Peyer's patch (tissue), 4 donors: ENCODE measurements around the gene HMG20B. TPM values are rescaled to one million over a fixed set of nuclear protein-coding genes. Genes with fewer than 3 reads are reported as not detected.
A peak's percentile ranks its signal among the peaks of the same experiment; 100 is the strongest.

Experiments
- DNase-seq, 3 donors: peaks; one replicate each; pipeline ENCODE4 v3.0.0-alpha.2; 2017 to 2019
- H3K27ac ChIP-seq, 4 donors: fragments of 200-600 bp; sonication (generic); one replicate each; pipeline ENCODE4 v1.5.1; 2016 to 2019
- H3K27me3 ChIP-seq, 2 donors: fragments of 200-600 bp; sonication (generic); one replicate each; pipeline ENCODE4 v1.5.1; 2019
- H3K36me3 ChIP-seq, 3 donors: fragments of 200-600 bp; sonication (generic); one replicate each; pipeline ENCODE4 v1.5.1; 2016 to 2019
- H3K4me1 ChIP-seq, 4 donors: fragments of 200-600 bp; sonication (generic); one replicate each; pipeline ENCODE4 v1.5.1; 2016 to 2019
- H3K4me3 ChIP-seq, 4 donors: fragments of 200-600 bp; sonication (generic); 1 replicate in 3 of 4; 2 replicates in 1 of 4; pipeline ENCODE4 v1.5.1; 2016 to 2019; ENCODE audit warnings: mild to moderate bottlenecking in 1 of 4
- H3K9me3 ChIP-seq, 4 donors: fragments of 200-600 bp; sonication (generic); one replicate each; pipeline ENCODE4 v1.5.1; 2016 to 2019; ENCODE audit warnings: mild to moderate bottlenecking in 1 of 4
- POLR2A ChIP-seq, 2 donors: fragments of 450-650 bp; IDR thresholded peaks; one replicate each; pipeline ENCODE4 v1.5.1; 2017; ENCODE audit warnings: antibody characterized with exemption in 2 of 2, mild to moderate bottlenecking in 2 of 2, moderate library complexity in 2 of 2
- total RNA-seq, 4 donors: library from RNA; depleted of rRNA; stranded (reverse); fragments of >200 nt; gene quantifications; one replicate each; pipeline ENCODE4 v1.1.0, GENCODE V29; 2016
- TF ChIP-seq, protein P1 (sequence below), 6 experiments: fragments of 450-650 bp in 4 of 6; fragments of 200-600 bp in 2 of 6; sonication (generic) in 1 of 6; IDR thresholded peaks; one replicate each; pipeline ENCODE4 v1.5.1; 2017 to 2019; ENCODE audit warnings: antibody characterized with exemption in 6 of 6, mild to moderate bottlenecking in 3 of 6, moderate library complexity in 1 of 6

Gene HMG20B
- total RNA-seq, 4 donors from 2014 or later, result 70.4 to 236 (median 117) TPM

GRCh38 chr19:3605770-3606169 is 33.0 kb downstream of the HMG20B start:
- Histone ChIP-seq H3K4me3 (peak overlapping the region in 3 of 4 donors; percentile 46 to 57 (median 49)), H3K36me3 (no peaks in the 10 kb centered on the region), H3K9me3 (no peaks in the 10 kb centered on the region), H3K27me3 (no peaks in the 10 kb centered on the region), H3K27ac (peak overlapping the region in 3 of 4 donors; percentile 68 to 74 (median 71)), H3K4me1 (peaks cover 0 to 40% (median 23%) of the 10 kb centered on the region in 4 donors)
- TF ChIP-seq POLR2A (IDR thresholded peaks at IDR 0.05), result no peak
- TF ChIP-seq, protein P1, sequence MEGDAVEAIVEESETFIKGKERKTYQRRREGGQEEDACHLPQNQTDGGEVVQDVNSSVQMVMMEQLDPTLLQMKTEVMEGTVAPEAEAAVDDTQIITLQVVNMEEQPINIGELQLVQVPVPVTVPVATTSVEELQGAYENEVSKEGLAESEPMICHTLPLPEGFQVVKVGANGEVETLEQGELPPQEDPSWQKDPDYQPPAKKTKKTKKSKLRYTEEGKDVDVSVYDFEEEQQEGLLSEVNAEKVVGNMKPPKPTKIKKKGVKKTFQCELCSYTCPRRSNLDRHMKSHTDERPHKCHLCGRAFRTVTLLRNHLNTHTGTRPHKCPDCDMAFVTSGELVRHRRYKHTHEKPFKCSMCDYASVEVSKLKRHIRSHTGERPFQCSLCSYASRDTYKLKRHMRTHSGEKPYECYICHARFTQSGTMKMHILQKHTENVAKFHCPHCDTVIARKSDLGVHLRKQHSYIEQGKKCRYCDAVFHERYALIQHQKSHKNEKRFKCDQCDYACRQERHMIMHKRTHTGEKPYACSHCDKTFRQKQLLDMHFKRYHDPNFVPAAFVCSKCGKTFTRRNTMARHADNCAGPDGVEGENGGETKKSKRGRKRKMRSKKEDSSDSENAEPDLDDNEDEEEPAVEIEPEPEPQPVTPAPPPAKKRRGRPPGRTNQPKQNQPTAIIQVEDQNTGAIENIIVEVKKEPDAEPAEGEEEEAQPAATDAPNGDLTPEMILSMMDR (IDR thresholded peaks at IDR 0.05), result no peak
- DNase-seq, result no peak

DNA sequence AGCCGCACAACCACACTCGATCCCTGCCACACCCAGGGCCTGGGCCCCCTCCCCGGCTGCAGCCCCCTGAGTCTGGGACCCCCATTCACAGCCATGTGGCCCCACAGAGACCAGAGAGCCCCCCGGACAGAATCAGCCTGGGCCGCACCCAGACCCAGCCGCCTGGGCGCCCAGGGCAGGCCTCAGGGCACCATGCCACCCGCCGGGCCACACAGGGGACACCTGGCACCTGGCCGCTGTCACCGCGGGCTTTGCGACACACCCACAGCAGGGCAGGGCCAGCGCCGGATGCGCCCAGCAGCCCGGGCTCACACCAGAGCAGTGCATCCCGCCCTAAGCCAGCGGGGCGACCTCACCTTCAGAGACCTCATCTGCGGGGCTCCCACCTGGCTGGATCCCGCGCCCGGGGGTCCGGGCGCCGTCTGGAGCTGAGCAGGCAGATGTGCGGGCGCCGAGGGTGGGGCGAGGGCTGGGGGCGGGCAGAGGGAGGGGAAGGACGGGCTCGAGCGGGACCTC is 33.5 kb downstream of the HMG20B start:
- no peaks in the 10 kb centered on the region for H3K27me3 ChIP-seq
- peak overlapping the region; percentile 55 to 74 (median 70) for H3K27ac ChIP-seq
- DNase-seq, result peak; percentile 54 to 81 (median 79)
- TF ChIP-seq, protein P1 (IDR thresholded peaks at IDR 0.05), result no peak
- TF ChIP-seq POLR2A (IDR thresholded peaks at IDR 0.05), result no peak
- peaks cover 0 to 40% (median 23%) of the 10 kb centered on the region in 4 donors for H3K4me1 ChIP-seq
- no peaks in the 10 kb centered on the region for H3K9me3 ChIP-seq
- peaks cover 0 to 4% (median 0%) of the 10 kb centered on the region in 3 donors for H3K36me3 ChIP-seq
- H3K4me3 ChIP-seq, result peak overlapping the region; percentile 41 to 57 (median 48)

DNA sequence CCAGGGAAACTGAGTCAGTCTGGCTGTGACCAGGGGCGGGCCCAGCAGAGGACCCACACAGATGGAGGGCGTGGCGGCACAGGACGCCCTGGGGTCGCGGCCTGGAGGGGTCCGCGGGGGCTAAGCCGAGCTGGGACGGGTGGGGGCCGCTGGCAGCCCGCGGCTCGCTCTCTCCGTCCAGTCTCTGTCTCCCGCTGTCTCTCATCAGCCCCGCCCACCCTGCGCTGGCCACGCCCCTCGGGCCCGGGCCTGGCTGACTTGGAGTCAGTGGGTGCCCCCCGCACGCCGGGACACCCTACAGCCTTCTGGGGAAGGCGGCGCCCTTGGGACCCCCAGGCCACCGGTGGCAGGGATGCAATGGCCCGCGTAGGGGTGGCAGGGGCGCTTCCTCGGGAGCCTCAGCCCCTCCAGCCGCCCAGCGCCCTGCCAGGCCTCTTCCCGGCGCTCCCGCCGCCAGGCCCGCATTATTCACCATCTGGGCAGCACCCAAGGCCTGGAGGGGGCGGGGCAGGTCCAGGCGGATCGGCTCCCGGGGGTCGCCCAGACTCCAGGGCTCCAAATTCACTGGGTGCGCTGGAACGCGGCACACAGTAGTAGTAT is 34.0 kb downstream of the HMG20B start, which contains the start of gene TBXA2R:
Gene TBXA2R (minus strand): TSS at position 186 of the 600 bp plus-strand sequence. CDS start 6,241 bp downstream, outside the sequence.
- peaks cover 0 to 40% (median 23%) of the 10 kb centered on the region in 4 donors for H3K4me1 ChIP-seq
- no peaks in the 10 kb centered on the region for H3K9me3 ChIP-seq
- peaks cover 0 to 10% (median 0%) of the 10 kb centered on the region in 3 donors for H3K36me3 ChIP-seq
- peak within 1 kb of the TSS; percentile 55 to 74 (median 70) for H3K27ac ChIP-seq
- peak; percentile 67 to 87 (median 78) for DNase-seq
- H3K27me3 ChIP-seq, result no peaks in the 10 kb centered on the region
- peak within 1 kb of the TSS; percentile 41 to 57 (median 48) for H3K4me3 ChIP-seq
- TF ChIP-seq POLR2A (IDR thresholded peaks at IDR 0.05), result no peak
- TF ChIP-seq, protein P1 (IDR thresholded peaks at IDR 0.05), result no peak

GRCh38 chr19:3607303-3608078 is 34.7 kb downstream of the HMG20B start:
- TF ChIP-seq POLR2A (IDR thresholded peaks at IDR 0.05), result no peak
- TF ChIP-seq, protein P1 (IDR thresholded peaks at IDR 0.05), result no peak
- Histone ChIP-seq H3K4me3 (peak overlapping the region; percentile 41 to 57 (median 48)), H3K9me3 (no peaks in the 10 kb centered on the region), H3K4me1 (peaks cover 0 to 40% (median 23%) of the 10 kb centered on the region in 4 donors), H3K36me3 (peaks cover 0 to 17% (median 0%) of the 10 kb centered on the region in 3 donors), H3K27ac (peak overlapping the region; percentile 55 to 74 (median 70)), H3K27me3 (no peaks in the 10 kb centered on the region)
- DNase-seq, result no peak

DNA sequence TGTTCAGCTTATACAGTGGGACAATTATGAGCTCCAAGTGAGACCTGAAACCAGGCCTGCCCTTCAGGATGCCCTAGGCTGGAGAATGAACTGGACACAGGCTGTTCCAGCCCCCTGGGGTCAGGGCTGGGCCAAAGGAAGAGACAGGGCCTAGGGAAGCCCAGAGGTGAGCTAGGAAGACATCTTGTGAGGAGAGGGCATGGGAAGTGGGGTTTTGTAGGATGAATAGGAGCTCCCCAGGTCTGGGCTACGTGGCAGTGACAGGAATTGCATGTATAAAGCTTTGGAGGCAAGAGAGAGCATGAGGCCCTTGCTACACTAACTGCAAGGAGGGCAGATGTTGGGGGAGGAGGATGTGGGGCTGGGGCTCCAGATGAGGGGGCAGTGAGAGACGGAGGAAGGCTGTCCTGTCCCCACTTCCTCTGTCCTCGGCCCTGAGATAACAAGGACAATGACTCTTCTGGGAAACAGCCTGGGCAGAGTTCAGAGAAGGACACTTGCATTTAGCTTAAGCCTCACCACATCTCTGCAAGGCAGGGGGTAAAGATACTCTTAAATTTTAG is 35.4 kb downstream of the HMG20B start:
- Histone ChIP-seq H3K4me1 (peaks cover 0 to 40% (median 24%) of the 10 kb centered on the region in 4 donors), H3K36me3 (peaks cover 0 to 24% (median 0%) of the 10 kb centered on the region in 3 donors), H3K27me3 (no peaks in the 10 kb centered on the region), H3K4me3 (no peak overlapping the region), H3K27ac (peak overlapping the region in 3 of 4 donors; percentile 31 to 74 (median 68)), H3K9me3 (no peaks in the 10 kb centered on the region)
- TF ChIP-seq, protein P1 (IDR thresholded peaks at IDR 0.05), result no peak
- no peak for TF ChIP-seq POLR2A (IDR thresholded peaks at IDR 0.05)
- DNase-seq, result no peak
